ENCODE results near the gene SRMS.

DNA sequence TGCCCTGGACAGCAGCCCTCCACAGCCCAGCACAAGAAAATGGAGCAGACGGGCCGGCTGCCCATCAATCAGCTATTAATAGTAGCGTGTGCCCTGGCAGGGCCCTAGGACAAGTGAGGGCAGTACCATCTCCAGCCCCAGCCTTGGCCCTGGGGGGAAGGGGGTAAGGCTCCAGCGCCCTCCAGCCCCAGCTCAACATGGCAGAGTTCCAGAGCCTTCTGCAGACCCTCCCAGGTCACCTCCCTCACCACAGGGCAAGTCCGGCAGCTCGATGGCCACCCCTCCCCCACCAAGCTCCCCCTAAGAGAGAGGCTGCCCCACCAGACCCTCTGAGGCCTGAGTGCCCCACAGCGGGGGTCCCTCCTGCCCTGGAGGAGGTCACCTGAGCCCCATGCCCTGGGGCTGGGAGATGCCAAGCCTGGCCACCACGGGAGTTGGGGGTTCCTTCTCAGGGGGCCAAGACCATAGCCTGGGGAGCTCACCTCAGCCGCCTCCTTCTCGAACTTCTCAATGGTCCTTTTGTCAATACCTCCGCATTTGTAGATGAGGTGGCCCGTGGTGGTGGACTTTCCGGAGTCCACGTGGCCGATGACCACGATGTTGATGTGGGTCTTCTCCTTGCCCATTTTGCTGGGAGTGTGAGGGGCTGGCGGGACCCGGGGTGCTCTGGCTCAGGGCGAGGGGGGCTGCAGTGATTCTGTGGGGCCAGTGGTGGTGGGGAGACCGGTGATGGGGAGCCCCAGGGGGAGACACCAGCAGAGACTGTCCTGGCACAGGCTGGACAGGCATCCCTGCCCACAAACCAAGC is 50.2 kb downstream of the SRMS start:
- TF ChIP-seq POLR2A (IDR thresholded peaks at IDR 0.05), result peak; percentile 51 to 56
- TF ChIP-seq, protein P1, sequence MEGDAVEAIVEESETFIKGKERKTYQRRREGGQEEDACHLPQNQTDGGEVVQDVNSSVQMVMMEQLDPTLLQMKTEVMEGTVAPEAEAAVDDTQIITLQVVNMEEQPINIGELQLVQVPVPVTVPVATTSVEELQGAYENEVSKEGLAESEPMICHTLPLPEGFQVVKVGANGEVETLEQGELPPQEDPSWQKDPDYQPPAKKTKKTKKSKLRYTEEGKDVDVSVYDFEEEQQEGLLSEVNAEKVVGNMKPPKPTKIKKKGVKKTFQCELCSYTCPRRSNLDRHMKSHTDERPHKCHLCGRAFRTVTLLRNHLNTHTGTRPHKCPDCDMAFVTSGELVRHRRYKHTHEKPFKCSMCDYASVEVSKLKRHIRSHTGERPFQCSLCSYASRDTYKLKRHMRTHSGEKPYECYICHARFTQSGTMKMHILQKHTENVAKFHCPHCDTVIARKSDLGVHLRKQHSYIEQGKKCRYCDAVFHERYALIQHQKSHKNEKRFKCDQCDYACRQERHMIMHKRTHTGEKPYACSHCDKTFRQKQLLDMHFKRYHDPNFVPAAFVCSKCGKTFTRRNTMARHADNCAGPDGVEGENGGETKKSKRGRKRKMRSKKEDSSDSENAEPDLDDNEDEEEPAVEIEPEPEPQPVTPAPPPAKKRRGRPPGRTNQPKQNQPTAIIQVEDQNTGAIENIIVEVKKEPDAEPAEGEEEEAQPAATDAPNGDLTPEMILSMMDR (IDR thresholded peaks at IDR 0.05 in 4 of 5, conservative IDR thresholded peaks at IDR 0.05 in 1 of 5), result no peak

Measured in gastrocnemius medialis (tissue), 4 donors.